GM21786 (cell line): ENCODE results near the gene RPP38.

Experiments
- ATAC-seq: cut with Tn5 transposase; IDR thresholded peaks from one replicate; pipeline ENCODE4 v1.9.1; 2021; ENCODE audit not compliant: unreplicated experiment

RPP38 gene

GRCh38 chr10:15149042-15149771 is 52.1 kb downstream of the RPP38 start:
- no peak for ATAC-seq

GRCh38 chr10:15150563-15150962 is 53.4 kb downstream of the RPP38 start:
- no peak for ATAC-seq

DNA sequence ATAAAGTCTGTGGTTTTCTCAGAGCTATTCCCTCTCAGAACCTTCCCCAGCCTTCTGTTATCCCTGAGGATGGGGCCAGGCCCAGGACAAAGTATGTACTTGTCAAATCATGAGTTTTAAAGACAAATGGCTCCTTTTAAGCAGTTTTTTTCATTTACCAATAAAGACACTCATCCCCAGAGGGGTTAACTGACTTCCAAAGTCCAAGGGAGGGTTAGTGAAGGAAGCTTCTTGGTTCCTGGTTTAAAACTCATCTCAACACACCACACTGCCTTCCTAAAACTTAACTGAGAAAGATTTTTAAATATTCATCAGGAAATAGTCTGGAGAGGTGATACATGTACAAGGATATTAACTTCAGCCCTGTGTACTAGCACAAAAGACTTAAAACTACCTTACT is 55.4 kb downstream of the RPP38 start:
- no peak for ATAC-seq
